Endothelial cell of umbilical vein (primary cell): Measurements from ENCODE around the gene MAN2B1. TPM values are rescaled to one million over a fixed set of nuclear protein-coding genes. Genes with fewer than 3 reads are reported as not detected.
"Not testable (repeated sequence)": the region's sequence is repeated elsewhere in the genome, so short reads cannot be mapped to it uniquely, and the experiment has no call there.

Experiments
- BruUV-seq: library from RNA; stranded (reverse); fragments of 400-500 nt; replicated peaks from 2 replicates; lab custom pipeline; 2021; lab: Mats Ljungman, UMichigan
- CTCF ChIA-PET: fragments of 300-600, 350-600 bp; sonication (Branson Sonifier 250); formaldehyde crosslinking; loops from one replicate; lab custom pipeline; 2021; ENCODE audit warnings: antibody characterized with exemption, inconsistent platforms; lab: Charles Lee
- POLR2A ChIA-PET: fragments of 300-600, 350-600 bp; sonication (Branson Sonifier 250); formaldehyde crosslinking; loops from one replicate; lab custom pipeline; 2021; ENCODE audit warnings: antibody characterized with exemption, inconsistent platforms; lab: Charles Lee
- DNase-seq: peaks from one replicate; pipeline ENCODE4 v3.0.0-alpha.2; 2011; ENCODE audit warnings: low read depth, low spot score
- FAIRE-seq: peaks from 2 replicates; lab custom pipeline; 2011; peaks lifted over from hg19 to GRCh38; lab: Jason Lieb, UNC
- H2AFZ ChIP-seq: 2 replicates; pipeline ENCODE4 v1.6.0; 2012; ENCODE audit warnings: low read depth, low read length, control low read depth, inconsistent platforms
- H3K27ac ChIP-seq: 2 replicates; pipeline ENCODE4 v1.5.1; 2011; ENCODE audit warnings: low read depth, mild to moderate bottlenecking, control low read depth, low read length, moderate library complexity; ENCODE audit not compliant: insufficient read depth
- H3K27me3 ChIP-seq, 2 experiments: 2 replicates each; pipeline versions ENCODE4 v1.6.0 to v1.6.1; 2011; ENCODE audit warnings: low read length in 2 of 2, mixed read lengths in 1 of 2; ENCODE audit not compliant: control insufficient read depth in 2 of 2, insufficient read depth in 2 of 2
- H3K36me3 ChIP-seq, 2 experiments: 2 replicates in 1 of 2; 3 replicates in 1 of 2; pipeline ENCODE4 v1.5.1; 2011; ENCODE audit warnings: low read length in 2 of 2, mild to moderate bottlenecking in 1 of 2, moderate library complexity in 1 of 2; ENCODE audit not compliant: control insufficient read depth in 2 of 2, insufficient read depth in 2 of 2; ENCODE audit errors: extremely low read depth in 1 of 2
- H3K4me1 ChIP-seq: 3 replicates; pipeline ENCODE4 v1.5.1; 2011; ENCODE audit warnings: mild to moderate bottlenecking, low read length; ENCODE audit not compliant: control insufficient read depth, insufficient read depth; ENCODE audit errors: extremely low read depth
- H3K4me2 ChIP-seq: 2 replicates; pipeline ENCODE4 v1.6.1; 2011; ENCODE audit warnings: low read length, control low read depth, mixed read lengths; ENCODE audit not compliant: insufficient read depth
- H3K4me3 ChIP-seq, 3 experiments: fragments of 200-600 bp in 1 of 3; sonication (generic), shearing (Covaris generic) in 1 of 3; replicated peaks in 1 of 3; 2 replicates each; pipeline ENCODE4 v1.5.1; 2011 to 2016; ENCODE audit warnings: control low read depth in 3 of 3, low read length in 3 of 3, mild to moderate bottlenecking in 2 of 3, inconsistent platforms in 1 of 3, low read depth in 1 of 3, moderate library complexity in 1 of 3; ENCODE audit not compliant: insufficient read depth in 1 of 3
- H3K79me2 ChIP-seq: 2 replicates; pipeline ENCODE4 v1.6.0; 2012; ENCODE audit warnings: low read length, inconsistent platforms; ENCODE audit not compliant: control insufficient read depth, insufficient read depth
- H3K9ac ChIP-seq: replicated peaks from 2 replicates; pipeline ENCODE3; 2011; ENCODE audit warnings: low read length, control low read depth; ENCODE audit not compliant: insufficient read depth; ENCODE audit errors: extremely low read depth
- H3K9me1 ChIP-seq: replicated peaks from 3 replicates; pipeline ENCODE4 v1.6.0; 2011; ENCODE audit warnings: mild to moderate bottlenecking, low read length; ENCODE audit not compliant: control insufficient read depth, insufficient read depth; ENCODE audit errors: extremely low read depth
- H3K9me3 ChIP-seq: replicated peaks from 2 replicates; pipeline ENCODE4 v1.5.1; 2012; ENCODE audit warnings: low read length, inconsistent platforms; ENCODE audit not compliant: control insufficient read depth, insufficient read depth
- H4K20me1 ChIP-seq: replicated peaks from 2 replicates; pipeline ENCODE3; 2011; ENCODE audit warnings: mild to moderate bottlenecking, low read length; ENCODE audit not compliant: control insufficient read depth, insufficient read depth; ENCODE audit errors: extremely low read depth
- FOS ChIP-seq: IDR thresholded peaks from 2 replicates; pipeline ENCODE4 v1.6.1; 2011; ENCODE audit warnings: mild to moderate bottlenecking, low read length, moderate library complexity, borderline replicate concordance; ENCODE audit not compliant: insufficient read depth
- GATA2 ChIP-seq: IDR thresholded peaks from 2 replicates; pipeline ENCODE4 v1.7.0; 2011; ENCODE audit warnings: low read depth, mild to moderate bottlenecking, moderate library complexity, mixed read lengths, low read length; ENCODE audit not compliant: insufficient read length, insufficient read depth
- POLR2A ChIP-seq: IDR thresholded peaks from 2 replicates; pipeline ENCODE4 v1.6.1; 2012; ENCODE audit warnings: low read depth, mild to moderate bottlenecking, control low read depth, low read length
- dilution Hi-C: fragments of 300-500 bp; cut with MboI; formaldehyde crosslinking; loops from one replicate; pipeline ENCODE4 v1.15.0; 2019; ENCODE audit warnings: low sequenced_read_pairs; ENCODE audit not compliant: extremely low pct_ligation_motif_present
- intact Hi-C: fragments of 100-400 bp; cut with micrococcal nuclease; formaldehyde crosslinking; loops from one replicate; pipeline ENCODE4 v1.10.0; 2022
- polyA plus RNA-seq, 4 experiments: library from polyadenylated mRNA; depleted of rRNA in 3 of 4; stranded (reverse) in 3 of 4; unstranded in 1 of 4; fragments of >200 nt; gene quantifications; 2 replicates each; pipeline versions ENCODE4 v1.2.1 to v1.2.3, GENCODE V29; 2011 to 2012; ENCODE audit warnings: missing spikeins in 1 of 4
- total RNA-seq: library from RNA; stranded (reverse); gene quantifications from 2 replicates; pipeline ENCODE4 v1.2.3, GENCODE V29; 2021
- TF ChIP-seq, protein P1 (sequence below), 2 donors: IDR thresholded peaks; 1 replicate in 1 of 2; 2 replicates in 1 of 2; pipeline ENCODE4 v1.5.1; 2011; ENCODE audit warnings: low read length in 2 of 2, mild to moderate bottlenecking in 2 of 2, moderate library complexity in 2 of 2, control low read depth in 1 of 2, inconsistent platforms in 1 of 2, low read depth in 1 of 2; ENCODE audit not compliant: insufficient read depth in 1 of 2; ENCODE audit errors: extremely low read depth in 1 of 2

Gene MAN2B1
- total and polyA plus RNA-seq, 2 donors (not counting 3 experiments of a cell fraction or from before 2014, with no cell fraction given), result 64.4 to 76.8 TPM

DNA sequence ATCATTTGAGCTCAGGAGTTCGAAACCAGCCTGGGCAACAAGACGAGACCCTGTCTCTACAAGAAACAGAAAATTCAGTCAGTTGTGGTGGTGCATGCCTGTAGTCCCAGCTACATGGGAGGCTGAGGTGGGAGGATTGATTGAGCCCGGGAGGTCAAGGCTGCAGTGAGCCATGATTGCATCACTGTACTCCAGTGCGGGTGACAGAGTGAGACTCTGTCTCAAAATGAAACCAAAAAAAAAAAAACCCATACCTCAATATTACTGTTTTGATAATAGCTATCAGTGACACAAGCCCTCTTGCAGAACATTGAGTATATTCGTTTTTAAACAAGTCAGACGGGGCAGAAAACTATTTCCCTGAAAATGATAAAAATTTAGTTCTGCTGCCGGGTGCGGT, 39.6 kb downstream of the MAN2B1 start:
- no TSS peak for BruUV-seq
- Histone ChIP-seq H3K27me3 (no peaks in the 10 kb centered on the region), H3K9me1 (no peaks in the 10 kb centered on the region), H3K9ac (no peak overlapping the region), H3K4me1 (no peaks in the 10 kb centered on the region), H3K4me3 (no peak overlapping the region), H2AFZ (no peak overlapping the region), H3K4me2 (no peak overlapping the region), H3K27ac (no peak overlapping the region), H4K20me1 (no peaks in the 10 kb centered on the region), H3K79me2 (peaks cover 8% of the 10 kb centered on the region), H3K9me3 (peaks cover 23% of the 10 kb centered on the region), H3K36me3 (peaks cover 15 to 22% of the 10 kb centered on the region in 2 experiments)
- POLR2A ChIA-PET, result no interaction called here
- intact Hi-C loops (no loop called here), dilution Hi-C loops (no loop called here)
- TF ChIP-seq GATA2, result no peak
- TF ChIP-seq, protein P1, sequence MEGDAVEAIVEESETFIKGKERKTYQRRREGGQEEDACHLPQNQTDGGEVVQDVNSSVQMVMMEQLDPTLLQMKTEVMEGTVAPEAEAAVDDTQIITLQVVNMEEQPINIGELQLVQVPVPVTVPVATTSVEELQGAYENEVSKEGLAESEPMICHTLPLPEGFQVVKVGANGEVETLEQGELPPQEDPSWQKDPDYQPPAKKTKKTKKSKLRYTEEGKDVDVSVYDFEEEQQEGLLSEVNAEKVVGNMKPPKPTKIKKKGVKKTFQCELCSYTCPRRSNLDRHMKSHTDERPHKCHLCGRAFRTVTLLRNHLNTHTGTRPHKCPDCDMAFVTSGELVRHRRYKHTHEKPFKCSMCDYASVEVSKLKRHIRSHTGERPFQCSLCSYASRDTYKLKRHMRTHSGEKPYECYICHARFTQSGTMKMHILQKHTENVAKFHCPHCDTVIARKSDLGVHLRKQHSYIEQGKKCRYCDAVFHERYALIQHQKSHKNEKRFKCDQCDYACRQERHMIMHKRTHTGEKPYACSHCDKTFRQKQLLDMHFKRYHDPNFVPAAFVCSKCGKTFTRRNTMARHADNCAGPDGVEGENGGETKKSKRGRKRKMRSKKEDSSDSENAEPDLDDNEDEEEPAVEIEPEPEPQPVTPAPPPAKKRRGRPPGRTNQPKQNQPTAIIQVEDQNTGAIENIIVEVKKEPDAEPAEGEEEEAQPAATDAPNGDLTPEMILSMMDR (IDR thresholded peaks at IDR 0.05; ENCODE audit: extremely low read depth in 1 of 2, insufficient read depth in 1 of 2, low read depth in 1 of 2, low read length in 2 of 2), result no peak
- no peak for FAIRE-seq
- DNase-seq, result no peak
- CTCF ChIA-PET, result interaction anchor here (0.8 kb wide), 1 partner anchor 16 kb away, joined by 3 read pairs; the partner anchor contains the start of genes ZNF490 and ZNF791

GRCh38 chr19:12623361-12624031, 43.0 kb downstream of the MAN2B1 start:
- no peak overlapping the region for H2AFZ ChIP-seq
- ChIA-PET CTCF (interaction anchor here (0.8 kb wide), 1 partner anchor 17 kb away, joined by 3 read pairs; no protein-coding TSS in a partner anchor), POLR2A (interaction anchor here (0.7 kb wide), 1 partner anchor 21 kb away, joined by 3 read pairs; no protein-coding TSS in a partner anchor)
- TF ChIP-seq FOS (no peak), POLR2A (no peak)
- H4K20me1 ChIP-seq, result no peaks in the 10 kb centered on the region
- DNase-seq (no peak), FAIRE-seq (no peak)
- H3K9ac ChIP-seq, result no peak overlapping the region
- H3K4me1 ChIP-seq, result no peaks in the 10 kb centered on the region
- H3K36me3 ChIP-seq, result peaks cover 15 to 19% of the 10 kb centered on the region in 2 experiments
- no peak overlapping the region for H3K4me2 ChIP-seq
- H3K9me3 ChIP-seq, result peaks cover 16% of the 10 kb centered on the region
- no TSS peak for BruUV-seq
- no peaks in the 10 kb centered on the region for H3K9me1 ChIP-seq
- intact Hi-C loops, result no loop called here
- no peak overlapping the region for H3K4me3 ChIP-seq
- no peaks in the 10 kb centered on the region for H3K27me3 ChIP-seq
- H3K79me2 ChIP-seq, result peaks cover 29% of the 10 kb centered on the region
- dilution Hi-C loops, result no loop called here
- H3K27ac ChIP-seq, result no peak overlapping the region

DNA sequence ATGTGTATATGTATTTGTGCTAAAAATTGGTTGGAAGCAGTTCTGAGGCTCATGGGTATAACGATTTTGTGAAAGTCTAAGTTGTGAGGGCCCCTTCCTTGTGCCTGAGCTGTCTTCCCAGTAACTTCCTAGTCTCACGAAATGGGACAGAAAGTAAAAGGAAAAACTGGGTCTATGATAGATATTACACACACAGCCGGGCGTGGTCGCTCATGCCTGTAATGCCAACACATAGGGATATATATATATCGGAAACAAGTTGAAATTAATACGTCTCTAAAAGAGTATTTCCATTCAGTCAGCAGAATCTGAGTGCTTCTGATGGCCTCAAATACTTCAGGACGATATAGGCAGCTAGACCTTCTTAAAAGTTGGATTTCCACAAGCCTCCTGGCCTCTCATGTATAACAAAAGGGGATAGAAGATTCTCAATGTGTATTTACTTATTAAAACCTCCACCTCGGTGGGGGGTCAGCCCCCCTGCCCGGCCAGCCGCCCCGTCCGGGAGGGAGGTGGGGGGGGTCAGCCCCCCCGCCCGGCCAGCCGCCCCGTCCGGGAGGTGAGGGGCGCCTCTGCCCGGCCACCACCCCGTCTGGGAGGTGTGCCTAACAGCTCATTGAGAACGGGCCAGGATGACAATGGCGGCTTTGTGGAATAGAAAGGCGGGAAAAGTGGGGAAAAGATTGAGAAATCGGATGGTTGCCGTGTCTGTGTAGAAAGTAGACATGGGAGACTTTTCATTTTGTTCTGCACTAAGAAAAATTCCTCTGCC, 45.1 kb downstream of the MAN2B1 start:
- H3K36me3 ChIP-seq, H2AFZ ChIP-seq, DNase-seq, H3K27me3 ChIP-seq, H3K9me3 ChIP-seq, H3K9me1 ChIP-seq, FAIRE-seq, intact Hi-C loops, H3K4me2 ChIP-seq, H4K20me1 ChIP-seq, H3K9ac ChIP-seq, dilution Hi-C loops, BruUV-seq, POLR2A ChIA-PET, H3K4me1 ChIP-seq, CTCF ChIA-PET, H3K27ac ChIP-seq, H3K4me3 ChIP-seq: not testable (repeated sequence)
- H3K79me2 ChIP-seq, result peaks cover 49% of the 10 kb centered on the region
